Stimulated activated CD4-positive, alpha-beta T cell treated with anti-CD3 and anti-CD28 coated beads, Interleukin-15, amount 100 ng/mL, for 24 hours (primary cell): Measurements from ENCODE around the gene COL19A1.

ENCODE experiments used
- DNase-seq: peaks from one replicate; pipeline ENCODE4 v3.0.0-alpha.2; 2020

The COL19A1 gene

GRCh38 chr6:70180901-70181599 lies 314.7 kb downstream of the COL19A1 start:
- DNase-seq: no peak

- DNase-seq: no peak
These were observed 317.2 kb downstream of the COL19A1 start for GRCh38 chr6:70183538-70183937.

DNA sequence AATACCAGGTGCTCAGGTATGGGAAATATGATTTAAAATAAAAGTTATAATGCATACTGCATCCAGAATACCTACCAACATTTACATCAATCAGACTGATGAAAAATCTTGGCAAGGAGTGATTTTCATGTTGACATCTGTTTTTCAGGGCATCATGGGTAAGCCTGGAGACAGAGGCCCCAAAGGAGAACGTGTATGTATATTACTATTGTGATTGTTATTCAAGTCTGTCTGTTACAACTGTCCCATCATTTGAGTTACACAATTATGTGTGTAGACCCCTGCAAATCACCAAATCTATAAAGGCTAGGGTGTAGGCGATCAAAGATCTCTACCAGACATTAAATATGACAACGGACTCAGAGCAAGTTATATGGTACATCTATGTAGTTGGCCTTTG lies 318.4 kb downstream of the COL19A1 start:
- no peak for DNase-seq

DNA sequence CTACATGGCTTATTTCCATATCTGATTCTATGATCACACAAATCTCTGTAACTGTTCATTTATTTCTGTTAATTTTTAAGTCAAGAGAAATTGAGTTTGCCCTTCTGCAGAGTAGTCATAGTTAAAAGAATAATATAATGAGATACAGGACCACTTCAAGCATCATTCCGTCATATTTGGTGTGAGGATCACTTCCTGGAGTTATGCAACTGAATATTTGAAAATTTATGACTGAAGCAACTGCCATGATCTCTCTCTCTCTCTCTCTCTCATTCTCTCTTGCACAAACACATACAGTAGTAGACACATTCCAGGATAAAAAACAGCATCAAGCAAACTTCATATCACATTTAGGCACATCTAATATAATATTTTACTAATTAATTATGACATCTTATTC lies 320.1 kb downstream of the COL19A1 start:
- DNase-seq: no peak

DNA sequence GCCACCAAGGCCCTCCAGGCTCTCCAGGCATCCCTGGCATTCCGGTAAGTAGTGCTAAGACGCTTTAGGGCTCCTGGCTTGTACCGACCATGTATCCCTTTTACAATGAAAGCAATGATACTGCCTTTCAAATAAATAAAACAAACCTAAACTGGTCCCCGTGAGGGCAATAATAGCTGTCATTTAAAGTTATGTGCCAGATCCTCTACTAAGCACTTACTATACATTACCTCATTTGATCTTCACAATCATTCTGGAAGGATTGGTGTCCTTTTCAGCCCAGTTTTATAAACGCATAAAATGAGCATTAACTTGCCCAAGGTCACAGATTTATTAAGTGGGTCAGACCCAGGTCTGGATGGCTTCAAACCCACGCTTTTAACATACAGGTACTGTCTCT lies 321.8 kb downstream of the COL19A1 start:
- DNase-seq: no peak

- no peak for DNase-seq
These were observed 328.1 kb downstream of the COL19A1 start for GRCh38 chr6:70194421-70194820.

GRCh38 chr6:70196531-70196930 lies 330.2 kb downstream of the COL19A1 start:
- DNase-seq: no peak

DNA sequence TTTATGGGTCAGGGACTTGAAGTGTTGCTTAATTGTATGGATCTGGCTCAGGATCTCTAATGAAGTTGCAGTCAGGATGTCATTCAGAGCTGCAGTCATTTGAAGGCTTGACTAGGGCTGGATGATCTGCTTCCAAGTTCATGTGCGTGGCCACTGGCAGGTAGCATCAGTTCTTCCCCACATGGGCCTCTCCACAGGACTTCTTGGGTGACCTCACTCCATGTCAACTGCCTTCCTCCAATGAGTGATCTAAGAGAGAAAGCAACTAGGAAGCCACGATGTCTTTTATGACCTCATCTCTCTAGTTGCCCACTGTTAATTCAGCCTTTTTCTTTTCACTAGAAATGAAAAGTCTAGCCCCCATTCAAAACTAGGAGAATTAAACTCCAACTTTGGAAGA lies 332.4 kb downstream of the COL19A1 start:
- no peak for DNase-seq

DNA sequence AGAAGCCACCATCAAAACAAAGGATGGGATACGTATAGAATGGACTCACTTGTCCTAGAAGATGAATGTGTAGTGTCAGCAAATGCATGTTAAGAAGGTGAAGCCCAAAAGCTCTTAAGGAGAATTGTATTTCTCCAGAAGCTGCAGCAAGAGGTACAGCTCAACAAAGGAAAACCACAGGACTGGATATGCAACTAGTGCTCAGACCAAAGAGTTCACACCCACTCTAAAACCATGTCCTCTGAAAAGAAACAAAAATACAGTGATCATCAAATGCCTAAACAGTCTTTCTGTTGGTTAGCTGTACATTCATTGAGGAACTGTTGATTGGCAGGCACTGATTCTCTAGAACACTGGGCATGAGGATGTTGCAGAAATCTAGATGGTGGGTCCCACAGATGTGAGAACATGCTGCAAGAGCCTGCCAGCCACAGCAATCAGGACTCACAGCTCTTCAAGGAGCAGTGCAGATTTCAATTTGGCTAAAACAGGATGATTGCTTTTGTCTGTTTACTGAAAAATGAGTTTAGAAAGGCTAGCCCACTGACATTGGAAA lies 342.0 kb downstream of the COL19A1 start:
- DNase-seq: no peak

DNA sequence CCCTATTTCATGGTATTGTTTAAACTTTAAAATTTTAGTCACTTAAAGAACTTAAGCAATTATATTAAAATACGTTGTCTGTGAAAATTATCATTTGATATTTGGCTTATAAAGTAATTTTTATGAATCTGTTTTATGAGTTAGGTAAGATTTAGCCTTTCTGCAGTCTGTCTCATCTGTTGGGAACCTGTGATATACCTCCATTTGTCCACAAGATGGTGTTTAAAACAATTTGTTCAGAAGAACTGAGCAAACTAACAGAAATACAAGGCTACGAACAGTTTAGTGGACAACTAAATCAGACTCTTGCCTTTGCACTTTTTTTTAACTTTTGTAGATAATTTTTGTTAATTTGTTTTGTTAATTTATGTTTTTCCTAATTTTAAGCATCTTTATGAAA lies 344.1 kb downstream of the COL19A1 start:
- no peak for DNase-seq

- no peak for DNase-seq
These were observed 349.2 kb downstream of the COL19A1 start for GRCh38 chr6:70215460-70216108.

DNA sequence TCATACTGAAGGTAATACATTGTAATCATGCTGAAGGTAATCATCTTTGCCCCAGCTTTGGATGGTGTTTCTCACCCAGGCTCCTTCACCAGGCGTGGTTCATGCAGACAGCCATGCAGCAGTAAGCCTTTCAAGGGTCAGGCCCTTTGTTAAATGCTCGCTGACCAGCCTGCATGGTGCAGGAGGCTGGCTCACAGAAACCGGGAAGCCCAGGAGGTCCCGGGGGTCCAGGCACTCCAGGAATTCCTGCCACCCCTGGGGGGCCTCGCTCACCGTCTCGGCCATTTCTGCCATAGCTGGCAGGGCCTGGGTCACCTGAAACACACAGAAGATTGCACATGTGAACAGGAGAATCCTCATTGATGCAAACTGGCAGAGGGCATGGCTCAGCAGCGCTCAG lies 350.4 kb downstream of the COL19A1 start:
- DNase-seq: no peak

- DNase-seq: no peak
These were observed 353.7 kb downstream of the COL19A1 start for GRCh38 chr6:70219943-70220613.

DNA sequence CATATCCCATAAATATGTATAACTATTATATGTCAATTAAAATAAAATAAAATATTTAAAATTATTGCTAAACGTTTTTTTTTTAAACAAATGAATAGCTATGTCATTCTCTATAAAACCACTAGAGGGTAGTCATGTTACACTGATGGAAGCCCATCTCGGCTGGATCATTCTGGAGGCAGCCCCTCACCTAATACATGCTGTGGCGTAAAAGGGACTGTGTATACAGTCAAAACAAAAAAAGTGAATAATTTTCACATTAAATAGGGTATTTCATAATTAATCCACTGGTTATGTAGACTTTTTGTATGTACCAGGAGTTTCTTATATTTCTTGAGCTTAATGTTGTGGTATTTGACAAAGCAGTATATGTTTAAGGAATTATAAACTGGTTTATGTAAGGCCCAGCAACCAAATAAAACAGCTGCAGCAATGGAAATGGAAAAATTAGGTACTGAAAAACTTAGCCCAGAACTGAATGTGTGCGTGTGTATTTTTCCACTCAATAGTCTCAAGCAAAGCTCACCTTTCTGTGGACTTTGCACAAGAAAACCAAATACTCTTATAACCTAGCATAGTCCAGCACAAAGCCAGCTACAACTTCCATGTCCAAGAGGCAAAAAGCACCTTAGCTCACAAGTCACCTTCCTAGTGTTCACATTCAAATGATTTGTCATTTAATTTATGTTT lies 354.8 kb downstream of the COL19A1 start:
- peak; percentile 5 for DNase-seq

DNA sequence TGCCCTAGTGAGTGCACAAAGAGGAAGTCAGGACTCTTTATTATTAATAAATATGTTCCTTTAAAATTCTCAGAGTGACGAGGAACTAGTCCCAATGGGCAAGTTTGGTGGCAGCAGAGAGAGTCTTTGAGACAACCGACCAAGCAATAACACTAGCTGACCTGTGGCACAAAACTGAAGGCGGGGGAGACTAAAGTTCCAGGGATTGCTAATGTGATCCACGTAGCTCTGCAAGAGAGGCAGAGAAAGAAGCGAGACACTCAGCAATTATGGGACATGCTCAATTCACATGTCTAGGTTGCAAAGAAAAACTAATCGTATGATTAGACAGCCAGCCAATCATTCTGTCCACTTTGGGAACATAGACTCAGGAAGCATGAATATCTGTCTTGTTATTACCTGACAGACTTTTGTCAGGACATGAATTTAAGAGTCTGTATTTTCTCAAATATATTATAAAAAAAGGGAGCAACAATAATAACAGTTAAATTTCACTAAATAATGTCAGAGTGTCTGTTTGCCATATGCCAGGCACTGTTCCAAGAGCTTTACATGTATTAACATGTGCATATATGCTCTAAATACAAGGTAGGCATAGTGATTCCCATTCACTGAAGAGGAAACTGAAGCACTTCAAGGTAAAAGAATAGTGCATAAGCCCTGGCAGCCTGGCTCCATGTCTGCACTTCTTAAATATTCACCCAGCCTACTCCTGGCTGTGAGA lies 355.5 kb downstream of the COL19A1 start:
- DNase-seq: no peak

- no peak for DNase-seq
These were observed 356.0 kb downstream of the COL19A1 start for GRCh38 chr6:70222439-70222749.

DNA sequence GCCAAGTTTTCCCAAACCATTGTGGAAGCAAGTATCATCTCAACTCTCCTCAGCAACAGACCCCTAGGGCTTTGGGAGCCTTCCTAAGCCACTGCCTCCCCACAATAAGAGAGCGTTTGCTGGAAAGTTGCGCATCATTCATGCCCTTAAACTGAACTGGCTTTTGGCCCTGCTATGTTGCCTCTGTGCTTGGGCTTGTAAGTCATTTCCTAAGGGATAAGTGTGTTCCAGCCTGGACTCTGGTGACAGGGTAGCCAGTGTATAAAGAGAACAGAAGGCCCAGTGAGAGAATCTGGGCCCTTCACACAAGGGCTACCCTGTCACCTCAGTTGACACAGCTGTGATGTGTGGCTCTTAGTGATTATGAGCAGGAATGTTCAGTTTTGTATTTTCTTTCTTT lies 358.7 kb downstream of the COL19A1 start:
- no peak for DNase-seq

- no peak for DNase-seq
These were observed 365.0 kb downstream of the COL19A1 start for GRCh38 chr6:70231311-70231710.

DNA sequence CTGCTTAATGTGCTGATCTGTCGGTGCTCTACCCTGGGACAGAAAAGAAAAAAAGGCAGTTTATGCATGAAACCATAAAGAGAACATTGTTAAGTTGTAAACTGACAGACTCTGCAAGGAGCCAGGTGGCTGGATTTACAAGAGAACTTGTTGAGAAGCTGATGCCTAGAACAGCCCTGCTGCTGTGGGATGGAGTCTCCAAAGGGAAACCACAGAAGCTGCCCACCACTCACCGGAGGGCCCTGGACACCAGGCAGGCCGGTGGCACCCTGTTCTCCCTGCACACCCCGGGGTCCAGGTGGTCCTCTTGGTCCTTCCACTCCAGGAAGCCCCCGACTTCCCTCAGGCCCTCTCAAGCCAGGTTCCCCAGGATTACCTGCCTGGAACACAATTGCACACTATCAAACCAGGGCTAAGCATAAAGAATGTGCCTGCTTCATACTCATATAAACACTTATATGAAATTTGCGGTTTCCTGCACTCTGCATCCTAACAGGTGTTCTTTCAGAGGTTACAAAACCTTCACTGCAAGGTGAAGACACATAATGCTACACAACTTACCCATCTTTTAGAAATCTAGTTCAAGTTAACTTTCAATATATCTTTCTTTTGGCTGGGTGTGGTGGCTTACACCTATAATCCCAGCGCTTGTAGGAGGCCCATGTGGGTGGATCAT lies 368.3 kb downstream of the COL19A1 start:
- no peak for DNase-seq

- no peak for DNase-seq
These were observed 370.0 kb downstream of the COL19A1 start for GRCh38 chr6:70236343-70236742.

- no peak for DNase-seq
These were observed 374.7 kb downstream of the COL19A1 start for GRCh38 chr6:70241031-70241430.

DNA sequence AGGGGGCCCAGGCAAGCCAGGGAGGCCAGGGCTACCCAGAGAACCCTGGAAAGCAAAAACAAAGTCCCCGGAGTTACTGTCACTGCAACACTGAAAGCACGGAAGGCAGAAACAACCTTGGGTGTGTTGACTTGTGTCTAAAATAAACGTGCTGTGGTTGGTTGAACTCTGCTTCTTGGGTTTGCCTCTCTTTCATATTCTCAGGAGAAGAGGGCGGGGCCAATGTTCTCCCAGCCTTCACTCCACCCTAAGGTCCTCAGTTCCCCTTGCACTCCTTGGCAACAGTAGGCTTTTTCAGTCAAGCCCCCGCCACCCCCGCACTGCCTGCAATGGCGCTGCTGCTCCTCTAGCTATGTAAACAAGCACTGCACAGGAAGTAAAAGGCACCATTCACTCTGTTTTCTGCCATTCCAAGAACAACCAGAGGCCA lies 375.6 kb downstream of the COL19A1 start:
- DNase-seq: no peak
